ENCODE results near the gene EPS8L3. TPM values are rescaled to one million over a fixed set of nuclear protein-coding genes. Genes with fewer than 3 reads are reported as not detected.
"Not testable (repeated sequence)": the region's sequence is repeated elsewhere in the genome, so short reads cannot be mapped to it uniquely, and the experiment has no call there.

Gene EPS8L3
- total RNA-seq, 1 experiment from 2014 or later, result 46.6 TPM

DNA sequence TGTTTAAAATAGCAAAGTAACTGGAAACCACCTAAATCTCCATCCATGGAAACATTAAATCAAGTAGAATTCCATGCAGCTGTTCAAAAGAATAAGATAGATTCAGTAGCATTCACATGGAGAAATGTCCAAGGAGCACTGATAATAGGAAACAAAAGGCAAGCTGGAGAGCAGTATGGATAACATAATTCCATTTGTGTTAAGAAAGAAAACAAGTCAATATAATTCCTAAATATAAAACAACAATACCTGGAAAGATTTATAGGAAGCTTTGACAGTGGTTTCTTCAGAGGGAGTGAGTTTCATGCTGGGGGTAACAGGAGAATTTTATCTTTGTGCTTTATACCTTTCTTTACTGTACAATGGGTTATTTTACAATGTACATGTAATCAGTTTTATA is 36.6 kb upstream of the EPS8L3 start:
- no TSS peak for BruUV-seq (replicated peaks)
- H3K4me1 Mint-ChIP-seq (ENCODE audit: low read depth, unreplicated experiment), result peaks cover 11% of the 10 kb centered on the region

DNA sequence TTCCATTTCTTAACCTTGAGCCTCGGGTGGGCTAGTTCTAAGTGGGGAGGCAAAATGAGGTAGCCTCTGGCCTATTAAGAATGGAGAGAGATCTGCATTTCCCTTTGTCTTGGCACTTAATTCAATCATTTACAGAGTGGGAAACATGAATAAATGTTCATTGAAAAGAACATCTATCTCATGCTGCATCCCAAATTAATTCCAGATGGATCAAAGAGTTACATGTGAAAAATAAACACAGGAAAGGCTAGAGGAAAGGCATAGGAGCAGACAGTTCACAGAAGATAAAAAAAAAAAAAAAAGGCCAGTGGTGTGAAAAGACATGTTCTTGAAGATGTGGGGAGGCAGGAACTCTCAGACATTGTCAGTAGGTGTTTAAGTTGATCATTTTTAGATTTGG is 35.7 kb upstream of the EPS8L3 start:
- Mint-ChIP-seq H3K27ac (ENCODE audit: unreplicated experiment) (no peak overlapping the region), H3K4me1 (ENCODE audit: low read depth, unreplicated experiment) (peaks cover 13% of the 10 kb centered on the region), H3K9me3 (ENCODE audit: low read depth, unreplicated experiment) (no peaks in the 10 kb centered on the region), H3K27me3 (ENCODE audit: unreplicated experiment) (no peaks in the 10 kb centered on the region), H3K36me3 (ENCODE audit: insufficient read depth, unreplicated experiment) (no peaks in the 10 kb centered on the region), H3K4me3 (ENCODE audit: low read depth, unreplicated experiment) (no peak overlapping the region)
- no peak for DNase-seq
- intact Hi-C loops (cut with micrococcal nuclease; ENCODE audit: unreplicated experiment), result no loop called here
- TF ChIP-seq, protein P1, sequence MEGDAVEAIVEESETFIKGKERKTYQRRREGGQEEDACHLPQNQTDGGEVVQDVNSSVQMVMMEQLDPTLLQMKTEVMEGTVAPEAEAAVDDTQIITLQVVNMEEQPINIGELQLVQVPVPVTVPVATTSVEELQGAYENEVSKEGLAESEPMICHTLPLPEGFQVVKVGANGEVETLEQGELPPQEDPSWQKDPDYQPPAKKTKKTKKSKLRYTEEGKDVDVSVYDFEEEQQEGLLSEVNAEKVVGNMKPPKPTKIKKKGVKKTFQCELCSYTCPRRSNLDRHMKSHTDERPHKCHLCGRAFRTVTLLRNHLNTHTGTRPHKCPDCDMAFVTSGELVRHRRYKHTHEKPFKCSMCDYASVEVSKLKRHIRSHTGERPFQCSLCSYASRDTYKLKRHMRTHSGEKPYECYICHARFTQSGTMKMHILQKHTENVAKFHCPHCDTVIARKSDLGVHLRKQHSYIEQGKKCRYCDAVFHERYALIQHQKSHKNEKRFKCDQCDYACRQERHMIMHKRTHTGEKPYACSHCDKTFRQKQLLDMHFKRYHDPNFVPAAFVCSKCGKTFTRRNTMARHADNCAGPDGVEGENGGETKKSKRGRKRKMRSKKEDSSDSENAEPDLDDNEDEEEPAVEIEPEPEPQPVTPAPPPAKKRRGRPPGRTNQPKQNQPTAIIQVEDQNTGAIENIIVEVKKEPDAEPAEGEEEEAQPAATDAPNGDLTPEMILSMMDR (IDR thresholded peaks at IDR 0.05; ENCODE audit: unreplicated experiment), result no peak
- no TSS peak for BruUV-seq (replicated peaks)
- CTCF ChIA-PET, result no interaction called here

More for the DNA sequence above, 36.6 kb upstream of the EPS8L3 start:
- no peaks in the 10 kb centered on the region for H3K27me3 Mint-ChIP-seq (ENCODE audit: unreplicated experiment)
- CTCF ChIA-PET, result no interaction called here
- intact Hi-C loops (cut with micrococcal nuclease; ENCODE audit: unreplicated experiment), result no loop called here
- H3K4me3 Mint-ChIP-seq (ENCODE audit: low read depth, unreplicated experiment), result no peak overlapping the region
- DNase-seq, result no peak
- H3K27ac Mint-ChIP-seq (ENCODE audit: unreplicated experiment), result no peak overlapping the region
- no peaks in the 10 kb centered on the region for H3K36me3 Mint-ChIP-seq (ENCODE audit: insufficient read depth, unreplicated experiment)
- TF ChIP-seq, protein P1 (IDR thresholded peaks at IDR 0.05; ENCODE audit: unreplicated experiment), result no peak
- no peaks in the 10 kb centered on the region for H3K9me3 Mint-ChIP-seq (ENCODE audit: low read depth, unreplicated experiment)

DNA sequence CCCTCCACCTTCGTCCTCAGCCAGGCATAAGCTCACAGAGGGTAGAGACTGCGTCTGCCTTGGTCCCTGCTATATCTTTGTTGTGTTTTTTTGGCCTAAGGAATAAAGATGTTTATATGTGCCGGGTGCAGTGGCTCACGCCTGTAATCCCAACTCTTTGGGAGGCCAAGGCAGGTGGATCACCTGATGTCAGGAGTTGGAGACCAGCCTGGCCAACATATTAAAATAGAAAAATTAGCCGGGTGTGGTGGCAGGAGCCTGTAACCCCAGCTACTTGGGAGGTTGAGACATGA is 33.5 kb upstream of the EPS8L3 start:
- H3K27me3 Mint-ChIP-seq (ENCODE audit: unreplicated experiment); H3K27ac Mint-ChIP-seq (ENCODE audit: unreplicated experiment); DNase-seq; H3K9me3 Mint-ChIP-seq (ENCODE audit: low read depth, unreplicated experiment); H3K36me3 Mint-ChIP-seq (ENCODE audit: insufficient read depth, unreplicated experiment); CTCF ChIA-PET; BruUV-seq (replicated peaks); H3K4me3 Mint-ChIP-seq (ENCODE audit: low read depth, unreplicated experiment); intact Hi-C loops (cut with micrococcal nuclease; ENCODE audit: unreplicated experiment): not testable (repeated sequence)
- peaks cover 28% of the 10 kb centered on the region for H3K4me1 Mint-ChIP-seq (ENCODE audit: low read depth, unreplicated experiment)

DNA sequence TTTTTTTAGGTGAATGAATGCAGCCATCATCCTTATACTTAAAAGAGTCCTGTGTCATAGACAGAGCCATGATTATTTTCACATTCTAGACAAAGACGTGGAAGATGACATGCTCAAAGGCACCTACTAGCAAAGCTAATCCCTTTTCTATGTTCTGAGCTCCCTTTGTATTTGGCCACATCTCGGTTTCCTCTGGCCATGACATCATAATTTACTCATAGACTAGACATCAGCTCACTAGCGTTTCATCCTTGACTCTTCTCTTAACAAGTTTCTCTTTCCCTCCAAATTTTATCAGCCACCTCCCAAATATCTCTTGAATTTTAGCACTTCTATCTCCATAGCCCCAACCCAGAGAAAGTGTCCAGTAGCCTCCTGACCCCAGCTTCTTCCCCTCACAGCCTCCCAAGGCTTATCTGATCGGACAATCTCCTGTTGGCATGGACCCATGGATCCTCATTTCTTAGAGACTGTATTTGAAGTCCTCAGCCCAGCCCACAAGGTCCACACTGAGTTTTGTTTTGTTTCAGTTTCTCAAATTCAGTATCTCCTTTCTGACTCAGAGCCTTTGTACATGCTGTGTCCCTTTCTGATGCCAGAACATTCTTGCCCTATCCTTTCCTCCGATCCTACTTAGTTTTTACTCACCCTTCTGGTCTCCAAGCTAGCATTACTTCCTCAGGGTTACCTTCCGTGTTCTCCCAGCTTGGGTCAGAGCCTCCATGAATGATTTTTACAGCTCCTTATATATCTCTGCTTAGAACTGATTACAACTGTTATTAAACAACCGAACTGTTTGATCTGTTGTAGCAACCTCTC is 33.0 kb upstream of the EPS8L3 start:
- Mint-ChIP-seq H3K36me3 (ENCODE audit: insufficient read depth, unreplicated experiment) (no peaks in the 10 kb centered on the region), H3K27ac (ENCODE audit: unreplicated experiment) (no peak overlapping the region), H3K27me3 (ENCODE audit: unreplicated experiment) (no peaks in the 10 kb centered on the region), H3K9me3 (ENCODE audit: low read depth, unreplicated experiment) (no peaks in the 10 kb centered on the region), H3K4me3 (ENCODE audit: low read depth, unreplicated experiment) (no peak overlapping the region), H3K4me1 (ENCODE audit: low read depth, unreplicated experiment) (peaks cover 28% of the 10 kb centered on the region)
- TF ChIP-seq, protein P1 (IDR thresholded peaks at IDR 0.05; ENCODE audit: unreplicated experiment), result no peak
- intact Hi-C loops (cut with micrococcal nuclease; ENCODE audit: unreplicated experiment), result no loop called here
- no TSS peak for BruUV-seq (replicated peaks)
- DNase-seq, result no peak
- CTCF ChIA-PET, result no interaction called here

DNA sequence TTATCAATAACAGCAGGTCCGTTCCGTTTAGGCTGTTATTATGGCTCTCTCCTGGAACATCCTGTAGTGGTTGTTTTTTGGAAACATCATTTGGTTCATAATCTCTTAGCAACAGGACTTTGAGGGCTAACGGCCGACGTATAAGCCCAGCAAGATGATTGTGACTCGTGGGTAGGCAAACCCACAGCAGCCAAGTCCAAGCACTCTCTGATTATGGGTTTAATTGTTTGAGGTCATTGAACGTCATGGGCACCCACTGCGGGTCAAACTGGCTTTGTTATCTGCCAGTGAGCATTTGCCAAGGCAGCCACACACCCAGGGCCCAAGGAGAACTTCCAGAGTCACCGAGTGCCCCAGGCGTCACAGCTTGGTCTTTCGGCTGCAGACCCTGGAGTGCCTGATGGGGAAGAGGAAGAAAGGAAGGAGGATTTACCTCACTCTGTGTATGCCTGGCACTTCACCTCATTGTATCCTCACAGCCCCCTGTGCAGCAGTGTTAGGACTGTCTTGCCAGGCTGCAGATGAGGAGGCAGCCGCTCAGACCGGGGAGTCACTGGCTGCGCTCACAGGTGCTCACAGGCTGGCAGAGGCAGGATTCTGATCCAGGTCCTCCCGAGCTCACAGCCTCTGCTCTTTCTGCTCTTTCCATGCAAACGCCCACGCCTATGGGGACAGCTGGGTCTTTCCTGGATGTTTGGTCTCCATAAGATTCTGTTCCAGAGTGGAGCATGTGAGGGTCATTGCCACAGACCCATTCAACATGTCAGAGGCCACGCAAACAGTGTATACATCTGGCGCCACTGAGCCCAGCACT is 30.8 kb upstream of the EPS8L3 start:
- TF ChIP-seq, protein P1 (IDR thresholded peaks at IDR 0.05; ENCODE audit: unreplicated experiment), result no peak
- Mint-ChIP-seq H3K4me3 (ENCODE audit: low read depth, unreplicated experiment) (no peak overlapping the region), H3K4me1 (ENCODE audit: low read depth, unreplicated experiment) (peaks cover 30% of the 10 kb centered on the region), H3K9me3 (ENCODE audit: low read depth, unreplicated experiment) (no peaks in the 10 kb centered on the region), H3K27ac (ENCODE audit: unreplicated experiment) (no peak overlapping the region), H3K36me3 (ENCODE audit: insufficient read depth, unreplicated experiment) (no peaks in the 10 kb centered on the region), H3K27me3 (ENCODE audit: unreplicated experiment) (no peaks in the 10 kb centered on the region)
- no TSS peak for BruUV-seq (replicated peaks)
- no peak for DNase-seq
- intact Hi-C loops (cut with micrococcal nuclease; ENCODE audit: unreplicated experiment), result no loop called here
- CTCF ChIA-PET, result no interaction called here
